ENCODE measurements around the gene MRPL21.

MRPL21 gene

GRCh38 chr11:68935516-68936357 lies 32.1 kb upstream of the MRPL21 start:
- no peak for TF ChIP-seq CTCF (IDR thresholded peaks at IDR 0.05; ENCODE audit: control insufficient read depth, insufficient read depth, low read depth, low read length, missing control alignments)
- no peak for DNase-seq (ENCODE audit: low read depth)

DNA sequence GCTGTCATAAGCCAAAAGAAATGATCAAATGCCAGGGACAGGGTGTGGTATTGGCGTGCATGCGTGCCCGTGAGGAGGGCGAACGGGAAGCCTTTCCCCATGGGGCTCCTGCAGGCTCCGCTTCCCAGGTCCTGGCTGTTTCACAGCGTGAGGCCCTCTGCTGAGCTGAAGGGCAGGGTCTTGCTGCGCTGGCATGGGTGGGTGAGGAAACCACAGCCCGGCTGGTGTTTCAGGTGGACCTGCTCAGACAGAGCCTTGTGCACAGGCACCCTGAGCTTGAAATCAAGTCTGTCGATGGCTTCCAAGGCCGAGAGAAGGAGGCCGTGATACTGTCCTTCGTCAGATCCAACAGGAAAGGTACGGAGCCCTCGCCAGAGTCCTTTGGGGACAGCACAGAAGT lies 31.4 kb upstream of the MRPL21 start:
- no peak for TF ChIP-seq CTCF (IDR thresholded peaks at IDR 0.05; ENCODE audit: control insufficient read depth, insufficient read depth, low read depth, low read length, missing control alignments)
- H3K4me3 ChIP-seq (ENCODE audit: control insufficient read depth, low read depth, low read length) = no peak overlapping the region
- DNase-seq (ENCODE audit: low read depth) = no peak

More at GRCh38 chr11:68935516-68936357, 32.1 kb upstream of the MRPL21 start:
- H3K4me3 ChIP-seq (ENCODE audit: control insufficient read depth, low read depth, low read length) = no peak overlapping the region

DNA sequence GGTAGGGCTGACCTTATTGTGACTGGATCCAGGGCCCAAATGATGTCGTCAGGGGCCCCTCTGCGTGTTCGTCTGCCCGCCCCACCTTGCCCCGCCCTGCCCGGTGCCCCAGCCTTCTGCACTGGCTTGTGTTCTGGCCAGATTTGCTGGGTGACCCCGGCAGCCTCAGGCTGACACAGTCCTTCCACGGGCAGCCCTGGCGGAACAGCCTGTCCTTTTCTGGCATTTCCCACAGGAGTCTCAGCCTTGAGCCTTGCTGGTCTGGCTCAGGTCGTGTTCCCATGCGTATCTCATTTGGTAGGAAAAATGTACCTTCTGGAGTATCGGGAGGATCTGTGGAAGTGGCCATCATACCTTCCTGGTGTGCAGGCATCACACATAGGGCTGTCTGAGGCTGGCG lies 31.0 kb upstream of the MRPL21 start:
- H3K4me3 ChIP-seq (ENCODE audit: control insufficient read depth, low read depth, low read length) = no peak overlapping the region
- TF ChIP-seq CTCF (IDR thresholded peaks at IDR 0.05; ENCODE audit: control insufficient read depth, insufficient read depth, low read depth, low read length, missing control alignments) = no peak

DNA sequence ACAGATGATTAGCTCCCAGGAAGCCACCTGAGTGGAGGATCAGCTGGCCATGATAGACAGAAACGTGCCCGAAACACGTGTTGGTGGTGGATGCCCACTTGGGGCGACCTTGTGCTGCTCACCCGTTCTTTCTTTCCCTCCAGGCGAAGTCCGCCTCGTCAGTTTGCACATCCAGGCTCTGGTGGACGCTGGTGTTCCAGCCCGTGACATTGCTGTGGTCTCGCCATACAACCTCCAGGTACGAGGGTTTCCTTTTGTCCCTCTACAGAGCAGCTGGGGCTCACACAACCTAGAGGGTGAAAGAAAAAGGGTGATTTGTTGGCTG lies 30.7 kb upstream of the MRPL21 start:
- DNase-seq (ENCODE audit: low read depth) = no peak
- no peak overlapping the region for H3K4me3 ChIP-seq (ENCODE audit: control insufficient read depth, low read depth, low read length)
- no peak for TF ChIP-seq CTCF (IDR thresholded peaks at IDR 0.05; ENCODE audit: control insufficient read depth, insufficient read depth, low read depth, low read length, missing control alignments)

More for the DNA sequence above, 31.0 kb upstream of the MRPL21 start:
- no peak for DNase-seq (ENCODE audit: low read depth)

DNA sequence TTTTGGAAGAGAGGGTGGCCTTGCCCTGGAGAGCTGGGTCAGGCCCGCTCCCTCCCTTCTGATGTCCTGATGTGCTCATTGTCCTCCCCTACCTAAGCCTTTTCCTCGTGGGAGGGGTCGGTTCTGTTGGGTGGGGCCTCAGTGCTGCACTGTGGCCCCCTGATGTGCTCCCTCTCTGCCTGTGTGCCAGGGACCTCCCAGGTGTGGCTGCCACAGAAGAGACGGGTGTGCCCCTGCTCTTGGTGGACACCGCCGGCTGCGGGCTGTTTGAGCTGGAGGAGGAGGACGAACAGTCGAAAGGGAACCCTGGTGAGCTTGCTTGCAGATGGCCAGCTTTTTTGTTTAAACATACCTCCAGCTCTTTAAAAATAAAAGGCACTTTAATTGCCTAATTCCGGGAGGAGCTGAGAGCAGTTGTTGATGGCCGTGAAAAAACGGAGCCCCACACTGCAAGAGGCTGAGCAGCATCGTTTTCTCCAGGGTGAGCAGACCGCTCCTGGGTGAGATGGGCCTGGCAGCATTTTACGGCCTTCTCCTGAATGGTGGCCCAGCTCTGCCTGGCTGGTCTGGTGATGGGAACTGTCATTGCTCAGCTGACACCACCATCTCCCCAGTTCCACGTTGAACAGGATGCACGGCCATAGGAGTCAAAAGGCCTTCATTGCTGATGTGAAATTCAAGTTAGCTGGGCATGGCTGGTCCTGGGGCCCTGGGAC lies 30.1 kb upstream of the MRPL21 start:
- DNase-seq (ENCODE audit: low read depth) = no peak
- no peak overlapping the region for H3K4me3 ChIP-seq (ENCODE audit: control insufficient read depth, low read depth, low read length)
- TF ChIP-seq CTCF (IDR thresholded peaks at IDR 0.05; ENCODE audit: control insufficient read depth, insufficient read depth, low read depth, low read length, missing control alignments) = no peak

- no peak for TF ChIP-seq CTCF (IDR thresholded peaks at IDR 0.05; ENCODE audit: control insufficient read depth, insufficient read depth, low read depth, low read length, missing control alignments)
Observed at GRCh38 chr11:68932933-68933577, 29.4 kb upstream of the MRPL21 start.

More at GRCh38 chr11:68932933-68933577, 29.4 kb upstream of the MRPL21 start:
- H3K4me3 ChIP-seq (ENCODE audit: control insufficient read depth, low read depth, low read length) = no peak overlapping the region
- DNase-seq (ENCODE audit: low read depth) = no peak
